DOHH2 (cell line): ENCODE results near the gene BCAR3.
A peak's percentile ranks its signal among the peaks of the same experiment; 100 is the strongest.

Experiments
- H3F3A ChIP-seq: fragments of 200-600 bp; sonication (generic), shearing (Covaris generic); 2 replicates; pipeline ENCODE4 v1.6.0; 2016; ENCODE audit warnings: antibody characterized with exemption, mild to moderate bottlenecking; ENCODE audit not compliant: control insufficient read depth, insufficient read depth
- H3K27ac ChIP-seq: fragments of 200-600 bp; sonication (generic); 2 replicates; pipeline ENCODE4 v1.5.1; 2014; ENCODE audit warnings: low read depth, mild to moderate bottlenecking, low read length, moderate library complexity
- H3K27me3 ChIP-seq: fragments of 200-600 bp; sonication (generic); 2 replicates; pipeline ENCODE4 v1.6.1; 2014; ENCODE audit warnings: mild to moderate bottlenecking, low read length, mixed read lengths; ENCODE audit not compliant: control insufficient read depth
- H3K36me3 ChIP-seq: fragments of 200-600 bp; sonication (generic); 2 replicates; pipeline ENCODE4 v1.6.1; 2014; ENCODE audit warnings: mild to moderate bottlenecking, low read length, moderate library complexity, mixed read lengths; ENCODE audit not compliant: control insufficient read depth
- H3K4me1 ChIP-seq: fragments of 200-600 bp; sonication (generic); 2 replicates; pipeline ENCODE4 v1.6.1; 2014; ENCODE audit warnings: mild to moderate bottlenecking, low read length, mixed read lengths; ENCODE audit not compliant: control insufficient read depth
- H3K4me2 ChIP-seq: fragments of 200-600 bp; sonication (generic); 2 replicates; pipeline ENCODE4 v1.6.0; 2014; ENCODE audit warnings: mild to moderate bottlenecking, low read length, moderate library complexity
- H3K4me3 ChIP-seq: fragments of 200-600 bp; sonication (generic); 2 replicates; pipeline ENCODE4 v1.5.1; 2014; ENCODE audit warnings: mild to moderate bottlenecking, low read length, mixed read lengths
- H3K79me2 ChIP-seq: fragments of 200-600 bp; sonication (generic); 2 replicates; pipeline ENCODE4 v1.6.1; 2014; ENCODE audit warnings: mild to moderate bottlenecking, low read length, mixed read lengths; ENCODE audit not compliant: control insufficient read depth
- H3K9me2 ChIP-seq: fragments of 200-600 bp; sonication (generic); replicated peaks from 2 replicates; pipeline ENCODE4 v1.6.1; 2014; ENCODE audit warnings: mild to moderate bottlenecking, low read length, mixed read lengths; ENCODE audit not compliant: control insufficient read depth
- H3K9me3 ChIP-seq: fragments of 200-600 bp; sonication (generic); 2 replicates; pipeline ENCODE4 v1.6.1; 2014; ENCODE audit warnings: antibody characterized with exemption, low read length, mixed read lengths; ENCODE audit not compliant: control insufficient read depth, insufficient read depth
- H4K20me1 ChIP-seq: fragments of 200-600 bp; sonication (generic); 2 replicates; pipeline ENCODE4 v1.6.0; 2014; ENCODE audit warnings: low read depth, mild to moderate bottlenecking, antibody characterized with exemption, low read length, moderate library complexity; ENCODE audit not compliant: control insufficient read depth, insufficient read depth
- CTCF ChIP-seq: fragments of 200-600 bp; sonication (generic); IDR thresholded peaks from one replicate; pipeline ENCODE4 v1.5.1; 2014; ENCODE audit warnings: antibody characterized with exemption, mild to moderate bottlenecking, low read depth, low read length; ENCODE audit not compliant: poor library complexity, severe bottlenecking
- EZH2phosphoT487 ChIP-seq: fragments of 200-600 bp; sonication (generic); IDR thresholded peaks from 2 replicates; pipeline ENCODE4 v1.6.1; 2017; ENCODE audit warnings: borderline replicate concordance, mild to moderate bottlenecking, antibody characterized with exemption, low read length, moderate library complexity, mixed read lengths

Gene BCAR3

GRCh38 chr1:93701629-93702028, 20.0 kb upstream of the BCAR3 start:
- no peaks in the 10 kb centered on the region for H3K27me3 ChIP-seq
- no peak for TF ChIP-seq EZH2phosphoT487
- TF ChIP-seq CTCF: no peak
- no peaks in the 10 kb centered on the region for H4K20me1 ChIP-seq
- H3K9me3 ChIP-seq: no peaks in the 10 kb centered on the region
- no peak overlapping the region for H3K27ac ChIP-seq
- peaks cover 77% of the 10 kb centered on the region for H3K4me1 ChIP-seq
- no peak overlapping the region for H3K4me3 ChIP-seq
- no peaks in the 10 kb centered on the region for H3K79me2 ChIP-seq
- peaks cover 13% of the 10 kb centered on the region for H3F3A ChIP-seq
- H3K36me3 ChIP-seq: no peaks in the 10 kb centered on the region; the same call in 1 of the 2 replicates
- H3K9me2 ChIP-seq: no peaks in the 10 kb centered on the region
- peak overlapping the region; percentile 54; the same call in 1 of the 2 replicates for H3K4me2 ChIP-seq

GRCh38 chr1:93700532-93701469, 19.2 kb upstream of the BCAR3 start:
- no peaks in the 10 kb centered on the region for H4K20me1 ChIP-seq
- no peak for TF ChIP-seq CTCF
- TF ChIP-seq EZH2phosphoT487: no peak
- no peak overlapping the region for H3K4me2 ChIP-seq
- no peaks in the 10 kb centered on the region for H3K27me3 ChIP-seq
- H3K4me3 ChIP-seq: no peak overlapping the region
- no peaks in the 10 kb centered on the region for H3K9me2 ChIP-seq
- peaks cover 77% of the 10 kb centered on the region for H3K4me1 ChIP-seq
- no peaks in the 10 kb centered on the region for H3K79me2 ChIP-seq
- H3K36me3 ChIP-seq: no peaks in the 10 kb centered on the region; the same call in 1 of the 2 replicates
- no peak overlapping the region for H3K27ac ChIP-seq
- no peaks in the 10 kb centered on the region for H3K9me3 ChIP-seq
- peaks cover 9% of the 10 kb centered on the region for H3F3A ChIP-seq

- Histone ChIP-seq H3K27ac (peak overlapping the region; percentile 9; the same call in 1 of the 2 replicates), H3K4me2 (peak overlapping the region; percentile 21), H3K9me3 (no peaks in the 10 kb centered on the region), H4K20me1 (no peaks in the 10 kb centered on the region), H3K4me1 (peaks cover 77% of the 10 kb centered on the region), H3K36me3 (no peaks in the 10 kb centered on the region; the same call in 1 of the 2 replicates), H3K79me2 (no peaks in the 10 kb centered on the region), H3K9me2 (no peaks in the 10 kb centered on the region), H3F3A (peaks cover 7% of the 10 kb centered on the region), H3K27me3 (no peaks in the 10 kb centered on the region), H3K4me3 (no peak overlapping the region)
- no peak for TF ChIP-seq CTCF
- no peak for TF ChIP-seq EZH2phosphoT487
These were observed 18.0 kb upstream of the BCAR3 start for GRCh38 chr1:93699503-93700168.
